Lower leg skin (tissue), 3 donors: ENCODE results near the gene PRTG.

Experiments
- POLR2A ChIP-seq, 2 donors: fragments of 450-650 bp; IDR thresholded peaks; one replicate each; pipeline ENCODE4 v1.6.1; 2016 to 2017; ENCODE audit warnings: antibody characterized with exemption in 2 of 2, mild to moderate bottlenecking in 1 of 2, moderate library complexity in 1 of 2
- TF ChIP-seq, protein P1 (sequence below), 3 donors: fragments of 450-650 bp; IDR thresholded peaks; one replicate each; pipeline ENCODE4 v1.5.1; 2016; ENCODE audit warnings: antibody characterized with exemption in 3 of 3, mild to moderate bottlenecking in 3 of 3, moderate library complexity in 2 of 3

DNA sequence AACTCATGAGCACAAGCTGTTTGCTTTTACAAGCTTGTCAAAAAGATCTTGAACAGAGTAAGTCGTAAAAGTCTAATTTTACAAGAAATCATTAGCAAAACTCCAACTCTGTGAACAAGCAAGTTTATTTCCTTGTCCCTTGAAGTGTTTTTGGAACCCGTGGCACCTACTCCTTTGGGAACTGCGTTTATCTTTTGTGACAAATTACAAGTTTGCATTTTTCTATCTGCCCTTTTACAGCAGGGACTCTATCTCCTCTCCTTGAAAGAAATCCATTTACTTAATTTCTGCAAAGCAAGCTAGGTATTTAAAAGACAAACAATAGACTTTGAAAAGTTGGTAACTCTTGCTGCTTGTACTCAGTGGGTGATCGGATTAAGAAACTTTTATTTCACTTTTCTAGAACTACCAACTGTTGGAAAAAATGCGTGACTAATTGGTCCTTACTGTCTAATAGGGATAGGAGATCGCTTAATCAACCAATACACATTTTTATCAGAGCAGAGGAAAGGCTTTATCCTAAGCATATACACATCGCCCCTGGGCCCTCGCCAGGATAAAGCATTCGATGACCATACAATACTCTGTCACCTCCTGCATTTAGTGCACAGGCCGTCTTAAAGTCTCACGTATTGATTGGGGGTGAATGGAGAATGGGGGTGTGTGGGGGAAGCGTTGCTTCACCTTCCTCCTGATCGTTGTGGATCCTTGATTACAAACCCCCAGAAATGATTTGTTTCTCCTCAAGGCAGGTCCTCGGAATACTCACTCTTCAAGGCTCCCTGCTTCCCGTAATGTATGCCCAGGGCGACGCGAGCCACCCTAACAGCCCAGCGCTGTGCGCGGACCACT is 1.7 kb downstream of the PRTG start:
- no peak for TF ChIP-seq POLR2A (IDR thresholded peaks at IDR 0.05)
- TF ChIP-seq, protein P1, sequence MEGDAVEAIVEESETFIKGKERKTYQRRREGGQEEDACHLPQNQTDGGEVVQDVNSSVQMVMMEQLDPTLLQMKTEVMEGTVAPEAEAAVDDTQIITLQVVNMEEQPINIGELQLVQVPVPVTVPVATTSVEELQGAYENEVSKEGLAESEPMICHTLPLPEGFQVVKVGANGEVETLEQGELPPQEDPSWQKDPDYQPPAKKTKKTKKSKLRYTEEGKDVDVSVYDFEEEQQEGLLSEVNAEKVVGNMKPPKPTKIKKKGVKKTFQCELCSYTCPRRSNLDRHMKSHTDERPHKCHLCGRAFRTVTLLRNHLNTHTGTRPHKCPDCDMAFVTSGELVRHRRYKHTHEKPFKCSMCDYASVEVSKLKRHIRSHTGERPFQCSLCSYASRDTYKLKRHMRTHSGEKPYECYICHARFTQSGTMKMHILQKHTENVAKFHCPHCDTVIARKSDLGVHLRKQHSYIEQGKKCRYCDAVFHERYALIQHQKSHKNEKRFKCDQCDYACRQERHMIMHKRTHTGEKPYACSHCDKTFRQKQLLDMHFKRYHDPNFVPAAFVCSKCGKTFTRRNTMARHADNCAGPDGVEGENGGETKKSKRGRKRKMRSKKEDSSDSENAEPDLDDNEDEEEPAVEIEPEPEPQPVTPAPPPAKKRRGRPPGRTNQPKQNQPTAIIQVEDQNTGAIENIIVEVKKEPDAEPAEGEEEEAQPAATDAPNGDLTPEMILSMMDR (IDR thresholded peaks at IDR 0.05) = no peak
